Sigmoid colon (tissue), 3 donors: ENCODE results near the gene ZBTB47.

Source experiments
- POLR2A ChIP-seq, 2 donors: fragments of 450-650 bp; IDR thresholded peaks; one replicate each; pipeline ENCODE4 v1.6.1; 2016; ENCODE audit warnings: antibody characterized with exemption in 2 of 2, mild to moderate bottlenecking in 2 of 2, moderate library complexity in 2 of 2
- TF ChIP-seq, protein P1 (sequence below), 4 experiments: fragments of 450-650 bp in 3 of 4; fragments of 200-600 bp in 1 of 4; IDR thresholded peaks; one replicate each; pipeline ENCODE4 v1.5.1; 2016 to 2019; ENCODE audit warnings: antibody characterized with exemption in 4 of 4, mild to moderate bottlenecking in 3 of 4, moderate library complexity in 2 of 4

DNA sequence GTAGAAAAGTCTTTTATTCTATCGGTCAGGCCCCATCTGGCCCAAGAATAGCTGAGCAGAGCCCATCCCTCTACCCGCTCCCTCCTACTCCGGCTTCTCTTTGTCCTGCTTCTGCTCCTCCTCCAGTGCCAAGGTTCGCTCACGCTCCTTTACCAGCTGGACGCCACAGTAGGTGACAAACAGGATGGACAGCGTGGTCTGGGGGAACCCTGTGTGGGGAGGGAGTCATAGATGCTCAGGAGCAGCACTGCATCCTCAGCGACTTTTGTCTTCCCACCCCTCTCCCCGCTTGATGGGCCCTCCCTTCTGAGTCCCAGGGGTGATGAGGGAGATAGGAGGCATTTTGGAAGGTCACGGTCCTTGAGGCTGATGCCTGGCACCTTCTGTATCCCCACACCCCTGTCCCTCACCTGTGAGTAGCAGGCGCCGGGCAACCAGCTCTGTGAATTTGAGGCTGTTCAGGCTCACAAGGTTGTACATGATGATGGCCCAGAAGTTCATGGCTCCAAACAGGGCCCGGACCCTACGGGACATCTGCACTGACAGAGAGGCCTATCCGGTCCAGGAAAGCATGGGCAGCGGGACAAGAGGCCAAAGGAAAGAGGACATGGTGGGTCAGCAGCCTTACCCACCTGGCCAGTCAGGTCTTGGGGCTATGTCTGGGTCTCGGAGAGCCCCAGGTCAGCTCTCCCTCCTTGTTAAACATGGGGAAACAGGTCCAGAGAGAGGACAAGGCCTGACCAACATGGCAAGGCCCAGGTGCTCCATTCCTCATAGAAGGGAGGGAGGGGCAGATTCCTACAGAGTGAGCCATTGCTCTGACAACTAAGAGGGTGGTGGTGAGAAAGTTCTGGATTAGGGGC, 39.4 kb downstream of the ZBTB47 start:
- TF ChIP-seq, protein P1, sequence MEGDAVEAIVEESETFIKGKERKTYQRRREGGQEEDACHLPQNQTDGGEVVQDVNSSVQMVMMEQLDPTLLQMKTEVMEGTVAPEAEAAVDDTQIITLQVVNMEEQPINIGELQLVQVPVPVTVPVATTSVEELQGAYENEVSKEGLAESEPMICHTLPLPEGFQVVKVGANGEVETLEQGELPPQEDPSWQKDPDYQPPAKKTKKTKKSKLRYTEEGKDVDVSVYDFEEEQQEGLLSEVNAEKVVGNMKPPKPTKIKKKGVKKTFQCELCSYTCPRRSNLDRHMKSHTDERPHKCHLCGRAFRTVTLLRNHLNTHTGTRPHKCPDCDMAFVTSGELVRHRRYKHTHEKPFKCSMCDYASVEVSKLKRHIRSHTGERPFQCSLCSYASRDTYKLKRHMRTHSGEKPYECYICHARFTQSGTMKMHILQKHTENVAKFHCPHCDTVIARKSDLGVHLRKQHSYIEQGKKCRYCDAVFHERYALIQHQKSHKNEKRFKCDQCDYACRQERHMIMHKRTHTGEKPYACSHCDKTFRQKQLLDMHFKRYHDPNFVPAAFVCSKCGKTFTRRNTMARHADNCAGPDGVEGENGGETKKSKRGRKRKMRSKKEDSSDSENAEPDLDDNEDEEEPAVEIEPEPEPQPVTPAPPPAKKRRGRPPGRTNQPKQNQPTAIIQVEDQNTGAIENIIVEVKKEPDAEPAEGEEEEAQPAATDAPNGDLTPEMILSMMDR (IDR thresholded peaks at IDR 0.05): no peak
- TF ChIP-seq POLR2A (IDR thresholded peaks at IDR 0.05): no peak
